ENCODE results near the gene PRKCE.

- TF ChIP-seq, protein P1, sequence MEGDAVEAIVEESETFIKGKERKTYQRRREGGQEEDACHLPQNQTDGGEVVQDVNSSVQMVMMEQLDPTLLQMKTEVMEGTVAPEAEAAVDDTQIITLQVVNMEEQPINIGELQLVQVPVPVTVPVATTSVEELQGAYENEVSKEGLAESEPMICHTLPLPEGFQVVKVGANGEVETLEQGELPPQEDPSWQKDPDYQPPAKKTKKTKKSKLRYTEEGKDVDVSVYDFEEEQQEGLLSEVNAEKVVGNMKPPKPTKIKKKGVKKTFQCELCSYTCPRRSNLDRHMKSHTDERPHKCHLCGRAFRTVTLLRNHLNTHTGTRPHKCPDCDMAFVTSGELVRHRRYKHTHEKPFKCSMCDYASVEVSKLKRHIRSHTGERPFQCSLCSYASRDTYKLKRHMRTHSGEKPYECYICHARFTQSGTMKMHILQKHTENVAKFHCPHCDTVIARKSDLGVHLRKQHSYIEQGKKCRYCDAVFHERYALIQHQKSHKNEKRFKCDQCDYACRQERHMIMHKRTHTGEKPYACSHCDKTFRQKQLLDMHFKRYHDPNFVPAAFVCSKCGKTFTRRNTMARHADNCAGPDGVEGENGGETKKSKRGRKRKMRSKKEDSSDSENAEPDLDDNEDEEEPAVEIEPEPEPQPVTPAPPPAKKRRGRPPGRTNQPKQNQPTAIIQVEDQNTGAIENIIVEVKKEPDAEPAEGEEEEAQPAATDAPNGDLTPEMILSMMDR (IDR thresholded peaks at IDR 0.05) = no peak
- no peak for TF ChIP-seq POLR2A (IDR thresholded peaks at IDR 0.05)
Measured at GRCh38 chr2:45793305-45793962, 142.0 kb downstream of the PRKCE start.
